ENCODE data around the gene RASL10A.
"Not testable (repeated sequence)": the region's sequence is repeated elsewhere in the genome, so short reads cannot be mapped to it uniquely, and the experiment has no call there.

Gene RASL10A

GRCh38 chr22:29315286-29316140 lies at the start of gene RASL10A:
Gene RASL10A (minus strand): TSS chr22:29315697. CDS start chr22:29315246, 451 bp downstream.
- peak; percentile 30 for DNase-seq

DNA sequence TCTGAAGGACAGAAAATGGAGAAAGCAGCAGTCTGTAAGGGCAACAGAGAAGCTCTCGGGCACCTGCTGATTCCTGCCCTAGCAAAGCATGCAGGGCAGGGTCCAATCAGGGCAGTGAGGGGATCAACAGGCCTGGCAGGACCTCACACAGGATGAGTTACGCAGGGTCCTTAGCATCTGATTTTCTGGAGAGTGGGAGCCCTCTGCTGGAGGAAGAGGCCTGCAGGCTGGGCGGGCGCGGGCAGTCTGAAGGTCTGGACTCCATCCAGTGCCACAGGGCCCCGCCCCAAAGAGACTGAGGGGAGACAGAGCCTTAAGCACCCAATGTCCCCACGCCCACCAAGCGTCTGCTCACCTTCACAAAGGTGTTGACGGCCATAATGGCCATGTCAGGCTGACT lies 44.0 kb upstream of the RASL10A start:
- peak; percentile 7 for DNase-seq

GRCh38 chr22:29357193-29357890 lies 41.8 kb upstream of the RASL10A start:
- not testable (repeated sequence) for DNase-seq

- no peak for DNase-seq
Observed at GRCh38 chr22:29353860-29354259, 38.4 kb upstream of the RASL10A start.

GRCh38 chr22:29353286-29353685 lies 37.8 kb upstream of the RASL10A start:
- DNase-seq = no peak

DNA sequence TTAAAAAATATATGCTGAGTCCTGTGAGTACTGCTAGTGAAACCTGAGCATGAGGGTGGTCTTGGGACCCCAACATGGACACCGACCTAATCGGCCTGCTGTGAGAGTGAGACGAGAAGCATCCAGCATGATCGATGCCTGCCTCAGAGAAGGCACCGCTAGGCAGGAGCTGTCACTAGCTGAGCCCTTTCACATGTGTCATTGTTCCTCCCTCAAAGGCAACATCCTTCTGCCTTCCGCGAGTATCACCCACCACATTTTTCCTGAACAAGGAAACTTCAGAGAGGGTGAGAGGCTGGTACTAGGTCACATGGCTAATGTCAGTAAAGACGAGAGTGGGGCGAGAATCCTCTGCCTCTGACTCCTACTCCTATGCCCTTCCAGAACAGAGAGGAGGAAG lies 37.3 kb upstream of the RASL10A start:
- DNase-seq = no peak

DNA sequence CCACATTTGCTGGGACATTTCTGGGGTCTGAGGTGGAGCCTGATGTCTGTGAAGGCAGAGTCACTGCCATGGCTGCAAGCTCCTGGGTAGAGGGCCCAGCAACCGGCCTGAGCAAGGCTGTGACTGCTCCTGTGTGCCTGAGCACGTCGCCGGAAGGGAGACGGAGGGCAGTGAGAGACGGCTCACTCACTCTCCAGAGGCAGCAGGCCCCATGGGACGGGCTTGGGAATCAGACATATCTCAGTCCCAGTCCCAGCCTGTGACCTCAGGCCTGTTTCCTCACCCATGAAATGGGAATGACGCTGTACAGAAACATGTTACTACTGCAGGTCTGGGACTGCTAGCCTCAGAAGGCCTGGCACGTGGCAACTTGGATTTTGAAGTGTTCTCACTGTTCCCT lies 36.4 kb upstream of the RASL10A start:
- DNase-seq = no peak

- DNase-seq = no peak
Observed at GRCh38 chr22:29351042-29351441, 35.5 kb upstream of the RASL10A start.

DNA sequence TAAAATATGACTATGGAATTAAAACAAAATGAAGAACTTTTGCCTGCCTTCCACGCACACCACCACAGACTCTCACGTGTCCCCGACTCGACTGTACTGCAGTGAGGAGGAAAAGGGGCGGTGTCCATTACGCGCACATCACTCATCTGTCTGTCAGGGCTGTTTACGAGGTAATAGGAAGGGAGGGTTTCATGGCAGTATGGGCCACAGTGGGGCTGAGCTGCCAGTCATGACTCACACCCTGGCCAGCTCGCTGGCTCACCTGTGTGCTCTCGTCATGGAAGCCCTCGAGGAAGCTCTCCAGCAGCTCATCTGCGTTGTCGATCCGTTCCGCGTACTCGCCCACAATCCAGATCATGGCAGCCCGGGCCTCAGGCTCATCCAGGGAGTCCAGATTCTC lies 33.5 kb upstream of the RASL10A start:
- peak; percentile 73 for DNase-seq

DNA sequence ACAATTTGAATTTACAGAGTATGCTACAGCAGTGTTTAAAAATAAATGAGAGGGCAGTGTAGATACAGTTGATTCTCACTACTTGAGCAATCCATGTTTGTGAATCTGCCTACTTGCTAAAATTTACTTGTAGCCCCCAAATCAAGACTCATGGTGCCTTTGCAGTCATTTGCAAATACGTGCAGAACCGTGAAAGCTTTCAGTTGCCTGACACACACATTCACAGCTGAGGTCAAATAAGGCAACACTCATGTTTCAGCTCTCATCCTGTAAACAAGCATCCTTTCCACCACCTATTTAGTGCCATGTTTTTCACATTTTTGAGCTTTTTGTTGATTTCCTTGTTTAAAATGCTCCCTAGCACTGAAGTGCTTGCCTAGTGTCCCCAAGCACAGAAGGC lies 32.5 kb upstream of the RASL10A start:
- DNase-seq = no peak

GRCh38 chr22:29346659-29347058 lies 31.2 kb upstream of the RASL10A start:
- no peak for DNase-seq

GRCh38 chr22:29345932-29346331 lies 30.4 kb upstream of the RASL10A start:
- no peak for DNase-seq

GRCh38 chr22:29344889-29345288 lies 29.4 kb upstream of the RASL10A start:
- not testable (repeated sequence) for DNase-seq

DNA sequence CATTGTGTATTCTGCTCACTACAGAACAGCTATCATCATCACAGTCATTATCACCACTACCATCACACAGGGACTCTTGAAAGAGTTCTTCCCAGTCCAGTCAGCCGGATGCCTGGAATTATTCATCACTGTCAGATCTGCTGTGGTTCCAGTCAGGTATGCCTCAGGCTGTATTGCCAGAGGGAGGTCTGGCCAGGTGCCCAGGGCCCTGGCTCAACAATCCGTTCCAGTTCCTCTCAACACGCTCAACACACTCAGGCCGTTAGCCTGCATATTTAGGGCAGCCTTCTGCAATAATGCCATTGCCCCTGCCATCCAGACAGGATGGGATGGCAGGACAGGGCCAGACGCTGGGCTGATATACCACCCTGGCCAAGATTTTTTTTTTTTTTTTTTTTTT lies 28.6 kb upstream of the RASL10A start:
- no peak for DNase-seq

- peak; percentile 2 for DNase-seq
Observed at GRCh38 chr22:29343313-29343805, 27.9 kb upstream of the RASL10A start.

GRCh38 chr22:29342577-29343312 lies 27.2 kb upstream of the RASL10A start:
- DNase-seq = no peak

DNA sequence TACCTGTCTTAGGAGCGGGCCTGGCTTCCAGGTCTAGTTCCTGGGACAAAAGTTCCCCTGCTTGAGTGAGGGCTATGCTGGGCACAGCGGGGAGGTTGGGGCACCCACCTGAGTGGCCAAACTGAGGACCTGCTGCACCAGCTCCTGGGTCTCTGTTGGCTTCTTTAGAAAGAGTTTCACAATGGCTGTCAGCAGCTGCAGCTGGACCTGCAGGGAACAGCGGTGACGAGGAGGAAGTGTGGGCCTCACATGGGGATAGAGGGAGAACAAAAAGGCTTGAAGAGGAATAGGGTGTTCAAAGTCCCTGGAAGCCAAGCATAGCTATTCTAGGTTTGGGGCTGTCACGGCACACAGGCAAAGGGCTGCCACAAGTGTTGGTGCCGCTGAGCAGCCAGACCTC lies 26.7 kb upstream of the RASL10A start:
- DNase-seq = no peak

DNA sequence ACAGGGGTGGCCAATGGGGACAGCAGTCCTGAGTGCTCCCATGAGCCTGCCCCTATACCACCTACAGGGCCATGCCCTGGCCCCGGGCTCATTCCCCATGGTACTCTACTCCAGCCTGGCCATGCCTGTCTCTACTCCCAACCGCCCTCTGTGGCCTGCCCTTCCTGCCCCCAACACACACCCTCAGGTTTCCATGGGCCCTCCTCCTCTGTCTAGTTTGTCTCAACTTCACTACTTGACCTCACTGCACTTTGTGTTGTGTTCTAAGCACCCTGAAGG lies 26.3 kb upstream of the RASL10A start:
- DNase-seq = no peak

GRCh38 chr22:29341056-29341848 lies 25.8 kb upstream of the RASL10A start:
- no peak for DNase-seq

DNA sequence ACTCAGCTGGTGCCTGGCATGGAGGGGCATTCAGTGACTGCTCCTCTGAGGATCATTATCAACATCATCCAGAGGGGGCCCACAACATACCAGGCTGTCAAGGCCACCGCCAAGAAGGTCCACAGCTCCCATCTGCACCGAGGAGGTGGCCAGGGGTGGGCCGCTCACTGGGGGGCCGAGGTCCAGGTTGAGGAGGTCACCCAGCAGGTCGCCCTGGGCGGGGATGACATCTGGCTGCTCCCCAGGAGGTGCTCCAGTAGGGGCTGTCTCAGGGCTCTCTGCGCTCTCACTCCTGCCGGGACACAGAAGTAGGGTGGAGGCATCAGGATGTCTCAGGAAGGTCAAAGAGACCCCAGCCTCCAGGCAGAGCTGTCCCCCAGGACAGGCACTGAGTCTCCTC lies 25.1 kb upstream of the RASL10A start:
- no peak for DNase-seq

- DNase-seq = no peak
Observed at GRCh38 chr22:29339381-29340235, 24.1 kb upstream of the RASL10A start.

DNA sequence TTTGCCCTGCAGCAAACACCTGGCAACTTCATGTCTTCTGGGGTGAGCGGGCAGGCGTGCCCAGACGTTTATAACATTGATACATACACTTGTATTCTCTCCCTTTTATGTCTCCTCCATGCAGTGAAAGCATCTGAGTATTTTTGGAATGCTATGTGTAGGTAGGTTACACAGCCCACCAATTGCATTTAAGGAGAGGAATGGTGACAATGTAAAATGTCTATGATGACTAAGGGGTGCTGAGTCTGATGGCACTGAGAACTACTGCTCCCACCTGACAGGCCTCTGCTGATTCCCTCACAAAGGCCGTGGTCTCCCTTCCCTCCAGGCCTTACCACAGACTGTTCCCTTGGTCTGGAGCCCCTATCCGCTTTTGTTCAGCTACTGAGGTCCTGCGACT lies 22.9 kb upstream of the RASL10A start:
- DNase-seq = no peak
